HG02884 (cell line): ENCODE data around the gene ZDHHC11.
"Not testable (repeated sequence)": the region's sequence is repeated elsewhere in the genome, so short reads cannot be mapped to it uniquely, and the experiment has no call there.

ENCODE experiments used
- ATAC-seq: cut with Tn5 transposase; IDR thresholded peaks from one replicate; pipeline ENCODE4 v1.9.1; 2021; ENCODE audit warnings: mild to moderate bottlenecking, moderate library complexity; ENCODE audit not compliant: unreplicated experiment

Gene ZDHHC11

DNA sequence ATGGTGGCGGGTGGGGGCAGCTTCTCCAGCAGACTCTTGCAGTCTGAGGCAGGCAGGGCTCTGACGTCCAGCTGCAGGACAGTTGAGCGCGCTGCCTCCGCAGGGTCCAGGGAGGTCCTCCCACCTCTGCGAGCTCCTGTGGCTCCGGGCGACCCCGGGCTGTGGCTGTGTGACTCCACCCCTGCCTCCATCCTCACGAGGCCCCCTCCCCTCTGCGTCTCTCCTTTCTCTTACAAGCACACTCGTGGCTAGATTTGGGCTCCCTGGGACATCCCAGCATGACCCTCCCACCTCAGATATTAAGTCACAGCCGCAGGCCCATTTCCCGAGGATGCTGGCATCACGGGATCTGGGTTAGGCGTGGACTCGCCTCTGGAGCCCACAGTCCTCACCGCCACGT lies 100.6 kb downstream of the ZDHHC11 start:
- ATAC-seq: not testable (repeated sequence)

DNA sequence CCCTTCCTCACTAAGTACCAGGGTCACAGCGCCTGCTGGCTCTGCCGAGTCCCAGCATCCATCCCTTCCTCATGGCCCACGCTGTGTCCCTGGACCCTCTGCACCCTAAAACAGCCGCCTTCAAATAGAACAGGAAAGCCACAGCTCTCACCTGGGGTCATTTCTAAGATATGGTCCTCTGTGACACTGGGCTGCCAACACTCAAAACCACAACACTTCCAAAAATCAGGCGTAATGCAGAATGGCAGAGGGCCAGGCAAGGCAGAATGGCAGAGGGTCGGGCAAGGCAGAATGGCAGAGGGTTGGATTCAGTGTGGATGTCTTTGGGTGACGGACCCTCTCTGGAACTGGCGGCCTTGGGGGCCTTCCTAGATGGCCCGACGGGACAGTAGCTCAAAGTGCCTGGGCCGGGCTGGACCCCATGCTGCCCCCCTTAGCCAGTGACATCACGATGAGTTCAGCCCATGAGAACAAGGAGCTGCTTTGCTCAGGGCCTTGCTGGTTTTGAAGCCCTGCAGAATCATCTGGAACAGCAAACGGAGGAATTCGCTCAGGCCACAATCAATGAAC lies 101.6 kb downstream of the ZDHHC11 start:
- ATAC-seq: no peak

GRCh38 chr5:748011-748980 lies 102.5 kb downstream of the ZDHHC11 start:
- ATAC-seq: not testable (repeated sequence)

- not testable (repeated sequence) for ATAC-seq
These were observed 103.4 kb downstream of the ZDHHC11 start for GRCh38 chr5:747303-747844.

- ATAC-seq: no peak
These were observed 104.5 kb downstream of the ZDHHC11 start for GRCh38 chr5:746258-746761.
